Measurements from ENCODE around the gene CBFA2T3.

CBFA2T3 gene

GRCh38 chr16:88965411-88965810 is 11.6 kb downstream of the CBFA2T3 start:
- no peak for TF ChIP-seq CTCF (IDR thresholded peaks at IDR 0.05)
- H3K4me1 ChIP-seq: no peaks in the 10 kb centered on the region
- no peak overlapping the region for H3K27ac ChIP-seq
- no peaks in the 10 kb centered on the region for H3K9me3 ChIP-seq (ENCODE audit: control insufficient read depth, low read length)
- H3K79me2 ChIP-seq: no peaks in the 10 kb centered on the region
- H3K27me3 ChIP-seq (ENCODE audit: control insufficient read depth, insufficient read depth, low read length): no peaks in the 10 kb centered on the region
- H3K4me2 ChIP-seq (ENCODE audit: low read length): no peak overlapping the region
- no peak overlapping the region for H3K9ac ChIP-seq
- no peak overlapping the region for H3K4me3 ChIP-seq (ENCODE audit: low read depth, low read length)
- H2AFZ ChIP-seq: no peak overlapping the region
- H3K36me3 ChIP-seq (ENCODE audit: control insufficient read depth, insufficient read depth, low read length): no peaks in the 10 kb centered on the region

DNA sequence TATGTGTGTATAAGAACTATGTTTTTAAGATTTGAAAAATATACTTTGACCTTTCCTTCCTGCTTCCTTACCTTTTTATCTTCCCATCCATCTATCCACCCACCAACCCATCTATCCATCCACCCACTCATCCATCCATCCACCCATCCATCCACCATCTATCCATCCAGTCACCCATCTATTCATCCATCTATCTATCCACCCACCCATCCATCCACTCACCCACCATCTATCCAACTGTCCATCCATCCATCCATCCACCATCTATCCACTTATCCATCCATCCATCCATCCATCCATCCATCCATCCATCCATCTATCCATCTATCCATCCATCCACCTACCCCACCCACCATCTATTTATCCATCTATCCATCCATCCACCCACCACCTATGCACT is 12.4 kb downstream of the CBFA2T3 start:
- H2AFZ ChIP-seq: no peak overlapping the region
- no peaks in the 10 kb centered on the region for H3K79me2 ChIP-seq
- H3K4me1 ChIP-seq: no peaks in the 10 kb centered on the region
- no peaks in the 10 kb centered on the region for H3K9me3 ChIP-seq (ENCODE audit: control insufficient read depth, low read length)
- H3K9ac ChIP-seq: no peak overlapping the region
- no peak for TF ChIP-seq CTCF (IDR thresholded peaks at IDR 0.05)
- no peak overlapping the region for H3K4me3 ChIP-seq (ENCODE audit: low read depth, low read length)
- H3K27ac ChIP-seq: no peak overlapping the region
- no peaks in the 10 kb centered on the region for H3K36me3 ChIP-seq (ENCODE audit: control insufficient read depth, insufficient read depth, low read length)
- H3K27me3 ChIP-seq (ENCODE audit: control insufficient read depth, insufficient read depth, low read length): no peaks in the 10 kb centered on the region
- no peak overlapping the region for H3K4me2 ChIP-seq (ENCODE audit: low read length)

GRCh38 chr16:88963583-88963982 is 13.4 kb downstream of the CBFA2T3 start:
- Histone ChIP-seq H3K4me2 (ENCODE audit: low read length) (no peak overlapping the region), H2AFZ (no peak overlapping the region), H3K36me3 (ENCODE audit: control insufficient read depth, insufficient read depth, low read length) (no peaks in the 10 kb centered on the region), H3K9ac (no peak overlapping the region), H3K4me1 (no peaks in the 10 kb centered on the region), H3K27me3 (ENCODE audit: control insufficient read depth, insufficient read depth, low read length) (no peaks in the 10 kb centered on the region), H3K9me3 (ENCODE audit: control insufficient read depth, low read length) (no peaks in the 10 kb centered on the region), H3K4me3 (ENCODE audit: low read depth, low read length) (no peak overlapping the region), H3K27ac (no peak overlapping the region), H3K79me2 (no peaks in the 10 kb centered on the region)
- no peak for TF ChIP-seq CTCF (IDR thresholded peaks at IDR 0.05)

- no peak overlapping the region for H3K4me2 ChIP-seq (ENCODE audit: low read length)
- no peak overlapping the region for H3K27ac ChIP-seq
- H3K9ac ChIP-seq: no peak overlapping the region
- H2AFZ ChIP-seq: no peak overlapping the region
- no peak overlapping the region for H3K4me3 ChIP-seq (ENCODE audit: low read depth, low read length)
- H3K9me3 ChIP-seq (ENCODE audit: control insufficient read depth, low read length): no peaks in the 10 kb centered on the region
- no peaks in the 10 kb centered on the region for H3K36me3 ChIP-seq (ENCODE audit: control insufficient read depth, insufficient read depth, low read length)
- TF ChIP-seq CTCF (IDR thresholded peaks at IDR 0.05): no peak
- H3K27me3 ChIP-seq (ENCODE audit: control insufficient read depth, insufficient read depth, low read length): no peaks in the 10 kb centered on the region
- H3K79me2 ChIP-seq: no peaks in the 10 kb centered on the region
- no peaks in the 10 kb centered on the region for H3K4me1 ChIP-seq
These were observed 14.4 kb downstream of the CBFA2T3 start for GRCh38 chr16:88962478-88963152.

- Histone ChIP-seq H3K36me3 (ENCODE audit: control insufficient read depth, insufficient read depth, low read length) (no peaks in the 10 kb centered on the region), H3K9ac (no peak overlapping the region), H3K4me1 (no peaks in the 10 kb centered on the region), H3K27me3 (ENCODE audit: control insufficient read depth, insufficient read depth, low read length) (no peaks in the 10 kb centered on the region), H2AFZ (no peak overlapping the region), H3K4me3 (ENCODE audit: low read depth, low read length) (no peak overlapping the region), H3K4me2 (ENCODE audit: low read length) (no peak overlapping the region), H3K27ac (no peak overlapping the region), H3K79me2 (no peaks in the 10 kb centered on the region), H3K9me3 (ENCODE audit: control insufficient read depth, low read length) (no peaks in the 10 kb centered on the region)
- TF ChIP-seq CTCF (IDR thresholded peaks at IDR 0.05): no peak
These were observed 16.0 kb downstream of the CBFA2T3 start for GRCh38 chr16:88961011-88961410.

All from parathyroid adenoma (tissue), 2 donors.